Activated CD8-positive, alpha-beta memory T cell treated with anti-CD3 and anti-CD28 coated beads, Interleukin-2, amount 50 U/mL, for 1 hour (primary cell): ENCODE data around the gene TBCCD1.
"Not testable (repeated sequence)": the region's sequence is repeated elsewhere in the genome, so short reads cannot be mapped to it uniquely, and the experiment has no call there.

Source experiments
- DNase-seq: peaks from one replicate; pipeline ENCODE4 v3.0.0-alpha.2; 2020; ENCODE audit errors: extremely low read depth

TBCCD1 gene

DNA sequence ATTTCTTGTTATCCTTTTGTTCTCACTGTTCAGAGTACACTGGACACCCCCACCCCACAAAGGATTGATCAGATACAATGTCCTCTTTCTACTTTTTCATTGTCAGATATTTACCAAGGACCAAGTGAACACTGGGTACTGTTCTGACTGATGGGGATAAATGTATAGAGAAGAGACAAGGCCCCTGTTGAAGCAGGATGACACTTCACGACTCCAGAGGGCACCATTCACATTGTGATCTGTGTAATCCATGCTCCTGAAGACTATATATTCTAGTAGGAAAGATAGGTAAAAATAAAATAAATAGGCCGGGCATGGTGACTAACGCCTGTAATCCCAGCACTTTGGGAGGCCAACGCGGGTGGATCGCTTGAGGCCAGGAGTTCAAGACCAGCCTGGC is 15.8 kb downstream of the TBCCD1 start:
- DNase-seq: no peak

- no peak for DNase-seq
These were observed 17.6 kb downstream of the TBCCD1 start for GRCh38 chr3:186549497-186549896.

DNA sequence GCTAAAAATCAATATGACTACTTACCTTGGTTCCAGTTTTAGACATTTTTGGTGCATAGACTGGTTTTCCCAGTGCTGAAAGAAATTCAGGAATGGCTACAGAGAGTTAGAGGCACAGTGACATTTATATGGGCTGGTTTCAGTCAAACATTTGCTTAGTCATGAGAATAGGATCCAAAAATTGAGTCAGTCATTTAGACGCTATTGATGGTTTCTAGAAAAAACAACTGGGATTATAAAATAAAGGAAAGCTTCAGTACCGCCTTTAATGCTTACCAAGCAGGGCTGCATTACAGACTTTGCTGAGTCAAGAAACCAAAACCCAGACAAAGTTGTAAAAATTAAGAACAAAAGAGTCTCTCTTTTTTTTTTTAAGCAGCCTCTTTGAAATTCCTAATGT is 22.9 kb downstream of the TBCCD1 start, which contains the start of gene CRYGS:
Gene CRYGS, minus strand, starts transcription at position 100 of the 400 bp plus-strand sequence. Its CDS starts 54 bp downstream, at position 46.
- no peak for DNase-seq

DNA sequence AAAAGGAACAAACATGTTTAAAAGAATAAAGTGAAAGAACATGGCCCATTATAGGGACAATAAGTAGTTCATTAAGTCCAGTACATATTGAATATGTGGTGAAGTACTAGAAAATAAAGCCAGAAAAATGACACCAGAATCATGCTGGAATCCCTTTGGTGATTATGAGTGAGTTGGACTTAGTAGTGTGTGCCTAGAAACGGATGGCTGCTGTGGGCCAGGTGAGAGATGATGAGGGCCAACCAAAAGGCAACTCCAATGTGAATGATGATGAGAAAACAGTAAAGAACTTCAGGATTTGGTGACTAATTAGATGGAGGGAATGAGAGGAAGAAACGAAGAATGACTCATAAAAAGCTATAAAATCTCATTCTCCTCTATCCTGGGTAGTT is 26.3 kb downstream of the TBCCD1 start:
- DNase-seq: no peak

DNA sequence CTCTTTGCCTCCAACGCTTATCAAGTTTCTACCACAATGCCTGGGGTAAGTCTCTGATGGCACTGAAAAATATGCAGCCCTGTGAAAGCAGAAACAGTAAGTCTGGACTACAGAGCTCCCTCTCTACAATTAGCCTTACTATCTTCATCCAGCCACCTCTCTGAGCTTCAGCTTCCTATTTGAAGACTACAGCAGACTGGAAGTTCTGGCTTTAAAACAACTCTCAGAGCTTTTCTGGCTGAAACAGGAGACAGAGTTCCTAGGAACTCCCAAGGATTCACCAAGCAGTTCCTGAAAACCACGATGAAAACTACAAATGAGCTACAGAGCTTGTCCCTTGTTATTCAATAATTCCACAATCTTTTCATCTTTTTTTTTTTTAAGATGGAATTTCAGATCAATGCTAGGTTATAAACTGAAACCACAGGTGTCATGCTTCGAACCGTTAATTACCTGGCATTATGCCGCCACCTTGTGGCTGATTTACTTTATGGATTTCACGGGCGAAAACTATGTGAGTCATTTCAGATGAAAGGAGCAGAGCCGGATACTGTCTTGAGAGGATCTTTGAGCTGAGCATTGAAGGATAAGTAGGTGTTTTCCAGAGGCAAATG is 26.8 kb downstream of the TBCCD1 start:
- DNase-seq: peak; percentile 59

- DNase-seq: no peak
These were observed 28.4 kb downstream of the TBCCD1 start for GRCh38 chr3:186538779-186539178.

DNA sequence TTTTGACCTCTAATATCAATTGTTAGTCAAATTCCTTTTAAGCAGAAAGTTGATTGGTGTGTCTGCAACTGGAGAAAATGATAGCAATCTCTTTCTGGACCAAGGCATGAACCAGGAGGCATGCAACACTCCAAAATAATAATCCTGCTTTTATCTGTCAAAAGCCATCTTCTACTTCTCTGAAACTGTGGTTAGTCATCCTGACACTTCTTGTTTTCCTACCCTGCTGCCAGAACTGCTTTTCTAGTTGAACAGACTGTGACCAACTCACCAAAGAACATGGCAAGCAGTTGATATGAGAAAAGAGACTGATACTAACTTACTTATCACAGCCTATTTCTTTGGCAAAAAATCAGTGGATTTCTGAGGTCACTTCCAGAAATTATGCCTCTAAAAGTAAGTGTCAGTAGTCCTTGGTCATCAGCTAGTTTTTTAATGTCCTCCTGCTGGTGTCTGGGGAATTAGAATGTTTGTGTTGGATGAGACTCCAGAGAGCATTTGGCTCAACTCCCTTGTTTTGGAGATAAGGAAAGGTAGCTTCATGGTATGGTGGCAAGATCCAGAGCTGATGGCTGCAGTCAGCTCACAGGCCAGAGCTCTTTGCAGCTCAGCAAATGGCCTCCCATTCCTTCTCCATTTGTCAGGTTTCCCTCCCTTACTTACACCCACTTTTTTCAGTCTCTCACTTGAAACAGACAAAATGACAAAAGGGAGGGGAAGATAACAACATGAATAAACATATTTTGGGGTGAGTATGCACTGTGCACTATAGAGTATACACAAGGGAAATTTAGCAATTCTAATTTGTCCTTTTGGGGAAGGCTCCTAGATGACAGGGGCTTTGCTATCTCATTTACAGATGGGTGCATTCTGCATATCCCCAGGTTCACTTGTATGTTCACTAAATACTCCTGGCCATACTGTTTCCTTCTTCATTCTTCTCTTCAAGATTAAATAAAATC is 30.0 kb downstream of the TBCCD1 start:
- DNase-seq: no peak

- DNase-seq: no peak
These were observed 32.9 kb downstream of the TBCCD1 start for GRCh38 chr3:186534113-186534669.

DNA sequence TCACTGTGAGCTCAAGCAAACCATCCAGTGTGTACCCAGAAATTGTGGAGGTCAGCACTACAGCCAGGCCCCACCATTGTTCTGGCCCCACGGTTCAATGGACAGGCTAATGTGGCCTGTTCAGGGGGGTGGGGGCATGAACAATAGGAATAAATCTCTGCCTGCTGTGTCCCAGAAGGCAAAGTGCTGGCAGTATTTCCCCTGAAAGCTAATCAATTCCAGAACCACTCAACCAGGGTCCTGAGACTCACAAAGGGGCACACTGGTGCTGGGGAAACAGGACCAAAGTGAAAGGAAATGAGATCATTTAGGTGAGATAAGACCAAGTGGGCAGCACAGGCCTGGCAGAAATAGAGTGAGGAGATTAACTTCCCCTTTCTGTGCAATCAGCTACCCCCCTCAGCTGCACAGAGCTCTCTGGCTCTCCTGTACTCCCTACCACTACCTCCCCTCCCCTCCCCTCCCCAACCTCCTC is 34.5 kb downstream of the TBCCD1 start:
- DNase-seq: no peak

GRCh38 chr3:186531694-186532093 is 35.4 kb downstream of the TBCCD1 start:
- DNase-seq: not testable (repeated sequence)

DNA sequence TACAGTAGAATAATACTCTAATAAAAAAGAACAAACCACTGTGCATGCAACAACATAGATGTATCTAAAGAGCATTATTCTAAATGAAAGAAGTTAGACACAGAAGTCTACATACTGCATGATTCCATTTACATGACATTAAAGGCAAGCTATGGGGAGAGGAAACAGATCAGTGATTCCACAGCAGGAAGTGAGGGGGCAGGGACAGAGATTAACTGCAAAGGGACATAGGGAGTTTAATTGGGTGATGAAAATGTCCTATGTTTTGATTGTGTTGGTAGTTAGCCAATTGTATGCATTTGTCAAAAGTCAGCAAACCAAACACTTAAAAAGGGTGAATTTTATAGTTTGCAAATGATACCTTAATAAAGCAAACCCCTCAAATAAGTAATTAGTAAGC is 36.7 kb downstream of the TBCCD1 start:
- no peak for DNase-seq

- no peak for DNase-seq
These were observed 37.7 kb downstream of the TBCCD1 start for GRCh38 chr3:186529201-186529999.

- no peak for DNase-seq
These were observed 40.9 kb downstream of the TBCCD1 start for GRCh38 chr3:186526256-186526606.

DNA sequence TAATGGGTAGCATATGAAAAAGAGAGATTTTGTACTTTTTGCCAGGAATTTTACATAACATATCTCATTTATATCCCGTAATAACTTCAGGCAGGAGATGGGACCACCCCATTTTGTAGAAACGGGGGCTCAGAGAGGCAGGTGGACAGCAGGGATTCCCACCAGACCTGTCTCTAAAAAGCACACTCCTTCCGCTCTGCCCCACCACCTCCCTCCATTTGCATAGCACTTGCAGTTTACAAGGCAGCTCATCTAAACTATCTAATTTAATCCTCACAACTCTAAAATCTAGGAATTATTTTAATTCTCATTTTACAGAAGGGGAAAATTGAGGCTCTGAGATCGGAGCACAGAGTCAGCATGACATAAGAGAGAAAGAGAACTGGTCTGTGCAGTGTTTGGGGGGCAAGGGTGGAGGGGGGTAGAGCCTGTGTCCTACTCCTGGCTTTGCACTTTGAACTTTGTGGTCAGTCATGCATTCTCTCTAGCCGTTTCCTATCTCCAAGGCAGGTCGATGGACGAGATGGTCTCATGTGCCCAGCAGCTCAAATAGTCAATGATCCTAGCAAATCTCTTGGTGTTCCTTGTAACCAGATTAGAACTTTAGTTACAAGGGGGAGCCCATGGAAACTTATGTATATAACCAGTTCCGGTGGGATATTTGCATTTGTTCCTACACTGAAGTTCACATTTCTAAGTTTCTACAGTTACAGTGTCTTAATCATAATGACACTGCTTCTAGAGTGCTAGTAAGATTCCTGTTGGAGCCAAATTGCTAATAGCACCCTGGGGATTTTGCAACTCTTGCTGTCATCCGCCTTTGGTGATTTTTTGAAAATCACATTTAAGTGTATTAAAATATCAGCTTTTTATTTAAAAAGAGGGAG is 41.5 kb downstream of the TBCCD1 start:
- no peak for DNase-seq

DNA sequence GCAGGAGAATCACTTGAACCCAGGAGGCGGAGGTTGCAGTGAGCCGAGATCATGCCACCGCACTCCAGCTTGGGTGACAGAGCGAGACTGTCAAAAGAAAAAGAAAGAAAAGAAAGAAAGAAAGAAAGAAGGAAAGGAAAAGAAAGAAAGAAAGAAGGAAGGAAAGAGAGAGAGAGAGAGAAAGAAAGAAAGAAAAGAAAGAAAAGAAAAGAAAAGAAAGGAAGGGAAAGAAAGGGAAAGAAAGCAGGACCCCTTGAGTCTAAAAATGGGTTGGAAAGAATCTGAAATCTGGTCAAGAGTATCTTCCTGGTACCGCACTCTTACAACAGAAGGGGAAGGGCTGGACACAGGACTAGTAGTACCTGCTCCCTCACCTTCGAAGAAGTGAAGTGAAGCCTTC is 42.5 kb downstream of the TBCCD1 start:
- DNase-seq: no peak

- DNase-seq: no peak
These were observed 43.7 kb downstream of the TBCCD1 start for GRCh38 chr3:186523434-186523833.

DNA sequence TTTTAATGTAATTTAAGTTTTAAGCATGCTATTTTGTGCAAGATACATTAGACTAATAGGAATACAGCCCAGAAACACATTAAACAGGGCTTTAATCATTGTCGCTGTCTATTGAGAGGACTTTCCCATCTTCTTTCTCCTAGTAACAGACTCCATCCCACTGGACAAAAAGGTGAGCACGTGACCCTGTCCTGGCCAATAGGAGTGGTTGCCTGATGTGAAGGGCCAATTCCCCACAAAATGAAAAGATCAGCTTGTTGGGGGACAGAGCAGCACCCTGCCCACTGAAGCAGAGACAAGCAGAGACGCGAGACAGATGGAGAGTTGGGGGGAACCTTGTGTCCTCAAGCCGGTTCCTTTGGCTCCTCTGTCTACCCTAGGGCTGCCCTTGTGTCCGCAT is 44.1 kb downstream of the TBCCD1 start:
- DNase-seq: no peak

- no peak for DNase-seq
These were observed 45.9 kb downstream of the TBCCD1 start for GRCh38 chr3:186520957-186521842.

GRCh38 chr3:186520431-186520830 is 46.7 kb downstream of the TBCCD1 start:
- no peak for DNase-seq
